HuH-7 (cell line): ENCODE data around the gene CCT3.
"Not testable (repeated sequence)": the region's sequence is repeated elsewhere in the genome, so short reads cannot be mapped to it uniquely, and the experiment has no call there.

Experiments used
- DNase-seq: peaks from one replicate; pipeline ENCODE4 v3.0.0; 2011; ENCODE audit warnings: low spot score

The CCT3 gene

GRCh38 chr1:156368889-156369684, 31.0 kb upstream of the CCT3 start, which contains the start of gene RHBG:
Gene RHBG, plus strand, starts transcription at chr1:156369211. Its CDS starts 39 bp downstream, at chr1:156369250.
- no peak for DNase-seq

- DNase-seq = no peak
These were observed 30.1 kb upstream of the CCT3 start for GRCh38 chr1:156368157-156368658.

GRCh38 chr1:156367383-156368156, 29.5 kb upstream of the CCT3 start:
- DNase-seq = no peak

- no peak for DNase-seq
These were observed 28.5 kb upstream of the CCT3 start for GRCh38 chr1:156366378-156367166.

GRCh38 chr1:156365754-156366153, 27.7 kb upstream of the CCT3 start:
- DNase-seq = no peak

- no peak for DNase-seq
These were observed 22.4 kb upstream of the CCT3 start for GRCh38 chr1:156360534-156360933.

GRCh38 chr1:156359973-156360372, 21.9 kb upstream of the CCT3 start:
- DNase-seq = no peak

- no peak for DNase-seq
These were observed 21.2 kb upstream of the CCT3 start for GRCh38 chr1:156359249-156359648.

- DNase-seq = no peak
These were observed 20.5 kb upstream of the CCT3 start for GRCh38 chr1:156358641-156359040.

GRCh38 chr1:156357977-156358376, 19.9 kb upstream of the CCT3 start:
- DNase-seq = no peak

- DNase-seq = peak; percentile 89
These were observed 18.9 kb upstream of the CCT3 start for GRCh38 chr1:156356875-156357534.

- no peak for DNase-seq
These were observed 18.3 kb upstream of the CCT3 start for GRCh38 chr1:156356262-156356874.

- not testable (repeated sequence) for DNase-seq
These were observed 14.4 kb upstream of the CCT3 start for GRCh38 chr1:156352481-156352880.

- no peak for DNase-seq
These were observed 9.2 kb upstream of the CCT3 start for GRCh38 chr1:156347331-156347730.

- DNase-seq = no peak
These were observed 8.5 kb upstream of the CCT3 start for GRCh38 chr1:156346636-156347035.

- not testable (repeated sequence) for DNase-seq
These were observed 7.9 kb upstream of the CCT3 start for GRCh38 chr1:156346035-156346434.

GRCh38 chr1:156344409-156344808, 6.3 kb upstream of the CCT3 start:
- no peak for DNase-seq

GRCh38 chr1:156342166-156342955, 4.3 kb upstream of the CCT3 start:
- no peak for DNase-seq

GRCh38 chr1:156337888-156338179, 258 bp downstream of the CCT3 start:
- DNase-seq = no peak

- no peak for DNase-seq
These were observed 822 bp downstream of the CCT3 start for GRCh38 chr1:156337052-156337887.
